Body of pancreas (tissue), 4 donors: ENCODE measurements around the gene DHRS4.

Source experiments
- POLR2A ChIP-seq, 3 donors: fragments of 450-650 bp; IDR thresholded peaks; one replicate each; pipeline ENCODE4 v1.6.1; 2016; ENCODE audit warnings: antibody characterized with exemption in 3 of 3, mild to moderate bottlenecking in 2 of 3
- TF ChIP-seq, protein P1 (sequence below), 7 experiments: fragments of 450-650 bp in 4 of 7; fragments of 200-600 bp in 3 of 7; sonication (generic) in 3 of 7; IDR thresholded peaks; one replicate each; pipeline ENCODE4 v1.5.1; 2016 to 2019; ENCODE audit warnings: antibody characterized with exemption in 7 of 7

DNA sequence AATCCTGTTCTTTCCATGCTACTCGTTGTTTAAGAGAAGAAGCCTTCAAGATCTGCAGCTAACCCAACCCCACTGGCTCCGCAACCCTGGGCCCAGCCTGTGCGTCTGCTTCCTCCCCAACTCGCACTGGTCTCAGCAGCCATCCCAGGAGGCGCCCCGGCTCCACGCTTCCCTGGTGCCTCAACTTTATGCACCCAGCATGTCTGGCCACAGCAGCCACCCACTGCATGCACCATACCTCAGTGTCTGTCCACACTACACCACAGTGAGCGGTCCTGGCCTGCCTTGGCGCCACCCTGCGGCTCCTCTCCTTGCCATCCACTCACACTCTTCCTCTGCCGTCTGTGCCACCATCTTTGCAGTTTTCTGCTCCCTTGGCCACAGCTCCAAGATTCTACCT is 27.0 kb upstream of the DHRS4 start:
- TF ChIP-seq, protein P1, sequence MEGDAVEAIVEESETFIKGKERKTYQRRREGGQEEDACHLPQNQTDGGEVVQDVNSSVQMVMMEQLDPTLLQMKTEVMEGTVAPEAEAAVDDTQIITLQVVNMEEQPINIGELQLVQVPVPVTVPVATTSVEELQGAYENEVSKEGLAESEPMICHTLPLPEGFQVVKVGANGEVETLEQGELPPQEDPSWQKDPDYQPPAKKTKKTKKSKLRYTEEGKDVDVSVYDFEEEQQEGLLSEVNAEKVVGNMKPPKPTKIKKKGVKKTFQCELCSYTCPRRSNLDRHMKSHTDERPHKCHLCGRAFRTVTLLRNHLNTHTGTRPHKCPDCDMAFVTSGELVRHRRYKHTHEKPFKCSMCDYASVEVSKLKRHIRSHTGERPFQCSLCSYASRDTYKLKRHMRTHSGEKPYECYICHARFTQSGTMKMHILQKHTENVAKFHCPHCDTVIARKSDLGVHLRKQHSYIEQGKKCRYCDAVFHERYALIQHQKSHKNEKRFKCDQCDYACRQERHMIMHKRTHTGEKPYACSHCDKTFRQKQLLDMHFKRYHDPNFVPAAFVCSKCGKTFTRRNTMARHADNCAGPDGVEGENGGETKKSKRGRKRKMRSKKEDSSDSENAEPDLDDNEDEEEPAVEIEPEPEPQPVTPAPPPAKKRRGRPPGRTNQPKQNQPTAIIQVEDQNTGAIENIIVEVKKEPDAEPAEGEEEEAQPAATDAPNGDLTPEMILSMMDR (IDR thresholded peaks at IDR 0.05): no peak
- no peak for TF ChIP-seq POLR2A (IDR thresholded peaks at IDR 0.05)
